HFFc6 (cell line): Measurements from ENCODE around the gene CLEC16A. TPM values are rescaled to one million over a fixed set of nuclear protein-coding genes. Genes with fewer than 3 reads are reported as not detected.
A peak's percentile ranks its signal among the peaks of the same experiment; 100 is the strongest.

ENCODE experiments used
- DNase-seq: peaks from one replicate; pipeline ENCODE4 v3.0.0-alpha.2; 2018
- H3K27ac Mint-ChIP-seq: 2 replicates; pipeline ENCODE4 v1.8.0; 2020; ENCODE audit warnings: mild to moderate bottlenecking, mixed read lengths
- H3K27me3 Mint-ChIP-seq: 2 replicates; pipeline ENCODE4 v1.8.0; 2021; ENCODE audit warnings: mild to moderate bottlenecking, moderate library complexity, mixed read lengths; ENCODE audit not compliant: insufficient read depth
- H3K36me3 Mint-ChIP-seq: 2 replicates; pipeline ENCODE4 v1.8.0; 2021; ENCODE audit warnings: low read depth, mixed read lengths
- H3K4me1 Mint-ChIP-seq: 2 replicates; pipeline ENCODE4 v1.8.0; 2020; ENCODE audit warnings: low read depth, mixed read lengths
- H3K4me3 Mint-ChIP-seq: 2 replicates; pipeline ENCODE4 v1.8.0; 2020; ENCODE audit warnings: mild to moderate bottlenecking, moderate library complexity, mixed read lengths
- H3K9me3 Mint-ChIP-seq: 2 replicates; pipeline ENCODE4 v1.8.0; 2020; ENCODE audit warnings: mild to moderate bottlenecking, mixed read lengths
- CTCF ChIP-seq: fragments of 200-600 bp; sonication (generic); IDR thresholded peaks from 2 replicates; pipeline ENCODE4 v1.5.0; 2021; ENCODE audit warnings: antibody characterized with exemption, mild to moderate bottlenecking
- total RNA-seq, 6 experiments: library from RNA; stranded (reverse); fragmentation: NEBNext Ultra II Directional; extraction: Animal tissue kit (Norgen Biotek cat#: 25700); gene quantifications; 2 replicates in 1 of 6; 3 replicates in 5 of 6; pipeline ENCODE4 v1.2.3, GENCODE V29; 2021

CLEC16A gene
- total RNA-seq, 6 experiments from 2014 or later: 19.4 to 23.2 (median 21.2) TPM

- Mint-ChIP-seq H3K27me3 (no peaks in the 10 kb centered on the region; the same call in none of the 2 replicates), H3K36me3 (peaks cover 15% of the 10 kb centered on the region), H3K4me1 (peaks cover 11% of the 10 kb centered on the region), H3K9me3 (no peaks in the 10 kb centered on the region), H3K27ac (no peak overlapping the region), H3K4me3 (no peak overlapping the region)
- no peak for TF ChIP-seq CTCF
- DNase-seq: no peak
Measured at GRCh38 chr16:10930755-10931093, 13.6 kb upstream of the CLEC16A start.

- Mint-ChIP-seq H3K27ac (no peak overlapping the region), H3K4me3 (no peak overlapping the region), H3K36me3 (peaks cover 19% of the 10 kb centered on the region), H3K4me1 (peaks cover 15% of the 10 kb centered on the region), H3K27me3 (no peaks in the 10 kb centered on the region; the same call in none of the 2 replicates), H3K9me3 (no peaks in the 10 kb centered on the region)
- no peak for TF ChIP-seq CTCF
- no peak for DNase-seq
Measured at GRCh38 chr16:10931134-10931533, 13.2 kb upstream of the CLEC16A start.

- Mint-ChIP-seq H3K36me3 (peaks cover 21% of the 10 kb centered on the region), H3K4me1 (peaks cover 23% of the 10 kb centered on the region), H3K27me3 (no peaks in the 10 kb centered on the region; the same call in none of the 2 replicates), H3K27ac (no peak overlapping the region), H3K4me3 (no peak overlapping the region), H3K9me3 (no peaks in the 10 kb centered on the region)
- no peak for TF ChIP-seq CTCF
- DNase-seq: no peak
Measured at GRCh38 chr16:10931977-10932632, 12.3 kb upstream of the CLEC16A start.

- Mint-ChIP-seq H3K4me3 (no peak overlapping the region), H3K4me1 (peaks cover 34% of the 10 kb centered on the region), H3K27me3 (no peaks in the 10 kb centered on the region; the same call in 1 of the 2 replicates), H3K36me3 (peaks cover 15% of the 10 kb centered on the region), H3K27ac (0 out of 2 replicates have a peak overlapping the region, but pooled peaks have one; percentile 11), H3K9me3 (no peaks in the 10 kb centered on the region)
- no peak for DNase-seq
- TF ChIP-seq CTCF: no peak
Measured at GRCh38 chr16:10932959-10933710, 11.2 kb upstream of the CLEC16A start.

DNA sequence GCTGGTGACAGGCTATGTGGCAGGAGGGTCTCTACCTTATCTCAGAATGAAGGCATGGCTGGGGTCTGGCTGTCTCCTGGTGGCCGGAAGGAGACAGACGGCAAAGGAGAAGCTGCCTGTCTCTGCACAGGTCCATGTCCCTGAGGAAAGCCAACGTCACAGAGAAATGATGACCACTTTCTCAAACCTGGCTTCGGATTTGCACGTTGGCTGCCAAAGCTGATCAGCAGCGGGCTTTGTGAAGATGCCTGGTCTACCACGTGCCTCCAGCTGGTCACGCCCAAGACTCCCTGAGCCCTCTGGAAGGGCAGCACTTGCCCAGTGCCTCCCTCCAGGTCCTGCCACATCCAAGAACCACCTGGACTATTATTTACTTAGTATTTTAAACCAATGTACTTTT is 10.5 kb upstream of the CLEC16A start:
- no peaks in the 10 kb centered on the region; the same call in 1 of the 2 replicates for H3K27me3 Mint-ChIP-seq
- TF ChIP-seq CTCF: no peak
- DNase-seq: no peak
- H3K4me1 Mint-ChIP-seq: peaks cover 41% of the 10 kb centered on the region
- H3K27ac Mint-ChIP-seq: no peak overlapping the region
- no peaks in the 10 kb centered on the region for H3K9me3 Mint-ChIP-seq
- no peak overlapping the region for H3K4me3 Mint-ChIP-seq
- H3K36me3 Mint-ChIP-seq: peaks cover 15% of the 10 kb centered on the region
